ENCODE results near the gene TCF7L1.

DNA sequence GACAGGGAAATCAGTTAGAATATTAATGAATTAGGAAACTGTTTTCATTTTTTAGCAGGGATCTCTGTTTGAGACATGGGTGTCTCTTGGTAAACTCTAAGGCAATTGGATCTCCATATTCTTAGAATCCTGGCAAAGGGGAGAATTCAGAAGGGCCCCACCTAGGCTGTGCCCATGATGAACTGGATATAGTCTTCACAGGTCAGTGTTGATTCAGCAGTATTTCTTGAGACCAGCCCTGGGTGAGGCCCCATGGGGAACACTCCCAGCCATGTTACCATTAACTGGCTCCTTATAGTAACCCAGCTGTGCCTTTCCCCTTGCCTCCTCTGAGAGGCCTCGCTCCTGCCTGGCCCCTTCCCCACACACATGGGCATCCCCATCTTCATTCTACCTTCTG is 76.7 kb downstream of the TCF7L1 start:
- TF ChIP-seq EZH2phosphoT487 (IDR thresholded peaks at IDR 0.05; ENCODE audit: insufficient read depth, low read depth) (no peak), EZH2 (IDR thresholded peaks at IDR 0.05; ENCODE audit: insufficient read depth, poor library complexity, severe bottlenecking) (no peak)

Data from GM23248 (cell line).